C4-2B (cell line): ENCODE results near the gene SEC24B.

Experiments
- CTCF ChIP-seq: fragments of 450-650 bp; conservative IDR thresholded peaks from 2 replicates; pipeline ENCODE4 v1.5.1; 2017; ENCODE audit warnings: mild to moderate bottlenecking
- ZFX ChIP-seq: fragments of 450-650 bp; IDR thresholded peaks from 2 replicates; pipeline ENCODE4 v1.6.1; 2017

DNA sequence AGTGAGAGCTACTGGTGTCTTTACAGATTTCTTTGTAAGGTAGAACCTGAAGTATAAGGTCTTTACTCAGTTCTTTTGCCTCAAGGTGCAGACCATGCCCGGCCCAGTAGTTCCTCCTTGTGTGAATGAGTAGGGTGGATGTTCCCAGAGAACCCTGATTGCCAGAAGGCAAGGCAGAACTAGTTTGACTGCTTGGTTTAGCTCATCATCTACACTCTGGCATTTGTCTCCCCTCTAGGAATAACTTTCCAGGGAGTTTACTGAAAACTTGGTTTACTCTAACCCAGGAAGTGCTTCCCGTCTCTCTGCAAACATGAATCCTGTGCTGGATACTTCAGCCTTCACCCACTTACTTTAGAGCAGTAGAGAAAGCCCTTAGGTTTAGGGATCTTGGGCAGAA lies 155.5 kb downstream of the SEC24B start:
- no peak for TF ChIP-seq CTCF
- TF ChIP-seq ZFX = no peak
